AG09319 (cell line): ENCODE data around the gene TREM1.

ENCODE experiments used
- DNase-seq: peaks from one replicate; pipeline ENCODE4 v3.0.0-alpha.2; 2010; ENCODE audit warnings: low read depth; ENCODE audit errors: extremely low read depth
- CTCF ChIP-seq: IDR thresholded peaks from 2 replicates; pipeline ENCODE4 v1.5.1; 2011; ENCODE audit warnings: low read depth, mild to moderate bottlenecking, inconsistent platforms, low read length, moderate library complexity

The TREM1 gene

GRCh38 chr6:41280381-41281057 lies 6.0 kb downstream of the TREM1 start:
- DNase-seq: no peak
- TF ChIP-seq CTCF: no peak

GRCh38 chr6:41278699-41279405 lies 7.6 kb downstream of the TREM1 start:
- TF ChIP-seq CTCF: peak; percentile 31

GRCh38 chr6:41277605-41278004 lies 8.9 kb downstream of the TREM1 start:
- no peak for TF ChIP-seq CTCF
- no peak for DNase-seq

More at GRCh38 chr6:41278699-41279405, 7.6 kb downstream of the TREM1 start:
- peak; percentile 2 for DNase-seq

- TF ChIP-seq CTCF: no peak
- no peak for DNase-seq
Measured at GRCh38 chr6:41275489-41275888, 11.0 kb downstream of the TREM1 start.

GRCh38 chr6:41274256-41274655 lies 12.2 kb downstream of the TREM1 start:
- no peak for TF ChIP-seq CTCF
- no peak for DNase-seq

GRCh38 chr6:41273714-41274113 lies 12.8 kb downstream of the TREM1 start:
- TF ChIP-seq CTCF: no peak
- no peak for DNase-seq

GRCh38 chr6:41272591-41273240 lies 13.8 kb downstream of the TREM1 start:
- TF ChIP-seq CTCF: no peak
- no peak for DNase-seq
